ENCODE measurements around the gene STOML1.
A peak's percentile ranks its signal among the peaks of the same experiment; 100 is the strongest.

Gene STOML1

GRCh38 chr15:73972984-73973682 is 19.0 kb downstream of the STOML1 start:
- no peak overlapping the region for H3K4me3 ChIP-seq (ENCODE audit: low read depth, low read length)
- TF ChIP-seq CTCF (IDR thresholded peaks at IDR 0.05; ENCODE audit: insufficient read depth, low read depth, low read length, missing control alignments): peak; percentile 88
- peak; percentile 84 for DNase-seq (ENCODE audit: low read depth)

GRCh38 chr15:73969151-73969759 is 22.8 kb downstream of the STOML1 start:
- no peak for TF ChIP-seq CTCF (IDR thresholded peaks at IDR 0.05; ENCODE audit: insufficient read depth, low read depth, low read length, missing control alignments)
- no peak overlapping the region for H3K4me3 ChIP-seq (ENCODE audit: low read depth, low read length)
- DNase-seq (ENCODE audit: low read depth): no peak

GRCh38 chr15:73968461-73968860 is 23.6 kb downstream of the STOML1 start:
- no peak for TF ChIP-seq CTCF (IDR thresholded peaks at IDR 0.05; ENCODE audit: insufficient read depth, low read depth, low read length, missing control alignments)
- DNase-seq (ENCODE audit: low read depth): no peak
- H3K4me3 ChIP-seq (ENCODE audit: low read depth, low read length): no peak overlapping the region

- no peak for TF ChIP-seq CTCF (IDR thresholded peaks at IDR 0.05; ENCODE audit: insufficient read depth, low read depth, low read length, missing control alignments)
- DNase-seq (ENCODE audit: low read depth): peak; percentile 76
- H3K4me3 ChIP-seq (ENCODE audit: low read depth, low read length): peak overlapping the region; percentile 31
These were observed 26.4 kb downstream of the STOML1 start for GRCh38 chr15:73965758-73966113.

GRCh38 chr15:73965094-73965757 is 26.9 kb downstream of the STOML1 start:
- DNase-seq (ENCODE audit: low read depth): peak; percentile 64
- TF ChIP-seq CTCF (IDR thresholded peaks at IDR 0.05; ENCODE audit: insufficient read depth, low read depth, low read length, missing control alignments): no peak
- peak overlapping the region; percentile 31 for H3K4me3 ChIP-seq (ENCODE audit: low read depth, low read length)

- DNase-seq (ENCODE audit: low read depth): peak; percentile 88
- peak; percentile 97 for TF ChIP-seq CTCF (IDR thresholded peaks at IDR 0.05; ENCODE audit: insufficient read depth, low read depth, low read length, missing control alignments)
- peak overlapping the region; percentile 31 for H3K4me3 ChIP-seq (ENCODE audit: low read depth, low read length)
These were observed 27.4 kb downstream of the STOML1 start for GRCh38 chr15:73964736-73965093.
